GM19372 (cell line): ENCODE data around the gene ALDH3A1.

Experiments
- ATAC-seq: cut with Tn5 transposase; IDR thresholded peaks from one replicate; pipeline ENCODE4 v1.9.1; 2021; ENCODE audit warnings: mild to moderate bottlenecking, low read depth, moderate library complexity; ENCODE audit not compliant: unreplicated experiment

ALDH3A1 gene

GRCh38 chr17:19720631-19721426, 27.3 kb downstream of the ALDH3A1 start:
- ATAC-seq: no peak

- no peak for ATAC-seq
Measured at GRCh38 chr17:19720210-19720475, 28.0 kb downstream of the ALDH3A1 start.

- ATAC-seq: no peak
Measured at GRCh38 chr17:19719355-19720209, 28.5 kb downstream of the ALDH3A1 start.

GRCh38 chr17:19718613-19719354, 29.3 kb downstream of the ALDH3A1 start:
- ATAC-seq: no peak

- no peak for ATAC-seq
Measured at GRCh38 chr17:19718041-19718612, 30.0 kb downstream of the ALDH3A1 start.

- no peak for ATAC-seq
Measured at GRCh38 chr17:19717411-19717908, 30.6 kb downstream of the ALDH3A1 start.

GRCh38 chr17:19717031-19717360, 31.1 kb downstream of the ALDH3A1 start:
- ATAC-seq: no peak

- ATAC-seq: no peak
Measured at GRCh38 chr17:19716108-19717030, 31.7 kb downstream of the ALDH3A1 start, which contains the start of gene SLC47A2. SLC47A2 (minus strand) TSS chr17:19716584; CDS start chr17:19716555, 29 bp downstream.

GRCh38 chr17:19714542-19715411, 33.3 kb downstream of the ALDH3A1 start:
- no peak for ATAC-seq

- no peak for ATAC-seq
Measured at GRCh38 chr17:19713901-19714361, 34.2 kb downstream of the ALDH3A1 start.

- ATAC-seq: no peak
Measured at GRCh38 chr17:19713462-19713861, 34.6 kb downstream of the ALDH3A1 start.

- no peak for ATAC-seq
Measured at GRCh38 chr17:19712436-19713004, 35.6 kb downstream of the ALDH3A1 start.

- ATAC-seq: no peak
Measured at GRCh38 chr17:19709841-19710240, 38.3 kb downstream of the ALDH3A1 start.

- no peak for ATAC-seq
Measured at GRCh38 chr17:19708431-19709175, 39.5 kb downstream of the ALDH3A1 start.

- no peak for ATAC-seq
Measured at GRCh38 chr17:19707728-19708221, 40.3 kb downstream of the ALDH3A1 start.

- ATAC-seq: no peak
Measured at GRCh38 chr17:19706791-19707727, 41.0 kb downstream of the ALDH3A1 start.
